Lower lobe of right lung (tissue), 2 donors: ENCODE measurements around the gene FUT8. TPM values are rescaled to one million over a fixed set of nuclear protein-coding genes. Genes with fewer than 3 reads are reported as not detected.

Experiments used
- ATAC-seq, 2 donors: fragments of 200-7000 bp; cut with Tn5 transposase; one replicate each; pipeline ENCODE4 v1.9.1; 2020 to 2022; ENCODE audit warnings: mild to moderate bottlenecking in 2 of 2, moderate library complexity in 2 of 2
- DNase-seq: peaks from one replicate; pipeline ENCODE4 v3.0.0-alpha.2; 2020
- H3K27ac ChIP-seq: fragments of 200-600 bp; one replicate; pipeline ENCODE4 v1.8.0; 2022
- H3K27me3 ChIP-seq: fragments of 200-600 bp; one replicate; pipeline ENCODE4 v1.8.0; 2022; ENCODE audit warnings: low read depth
- H3K36me3 ChIP-seq: fragments of 200-600 bp; one replicate; pipeline ENCODE4 v1.8.0; 2022; ENCODE audit warnings: mild to moderate bottlenecking
- H3K4me1 ChIP-seq: fragments of 200-600 bp; one replicate; pipeline ENCODE4 v1.8.0; 2022
- H3K4me3 ChIP-seq: fragments of 200-600 bp; one replicate; pipeline ENCODE4 v1.8.0; 2022; ENCODE audit warnings: mild to moderate bottlenecking
- H3K9me3 ChIP-seq: fragments of 200-600 bp; one replicate; pipeline ENCODE4 v1.8.0; 2022
- CTCF ChIP-seq: fragments of 200-600 bp; IDR thresholded peaks from one replicate; pipeline ENCODE4 v1.8.0; 2022; ENCODE audit warnings: antibody characterized with exemption, mild to moderate bottlenecking
- intact Hi-C: fragments of 100-400 bp; cut with DNase I; formaldehyde crosslinking; loops from one replicate; pipeline ENCODE4 v1.11.0; 2022
- total RNA-seq: library from RNA; stranded (reverse); fragmentation: NEBNext Ultra II Directional; extraction: Animal tissue kit (Norgen Biotek cat#: 25700); gene quantifications from one replicate; pipeline ENCODE4 v1.2.1, GENCODE V29; 2021
- donor health status: DM: no; HTN: yes; CAD: no; lungs with severe emphysema.

The FUT8 gene
- total RNA-seq, 1 donor from 2014 or later = 46.1 TPM

GRCh38 chr14:65770681-65771080, 358.2 kb downstream of the FUT8 start:
- DNase-seq (no peak), ATAC-seq (no peak)
- intact Hi-C loops = no loop called here
- TF ChIP-seq CTCF = no peak
- H3K4me3 ChIP-seq = no peak overlapping the region
- H3K36me3 ChIP-seq = no peaks in the 10 kb centered on the region
- H3K27me3 ChIP-seq = no peaks in the 10 kb centered on the region
- H3K9me3 ChIP-seq = no peaks in the 10 kb centered on the region
- H3K4me1 ChIP-seq = no peaks in the 10 kb centered on the region
- H3K27ac ChIP-seq = no peak overlapping the region

GRCh38 chr14:65771271-65771670, 358.7 kb downstream of the FUT8 start:
- TF ChIP-seq CTCF = no peak
- Histone ChIP-seq H3K4me3 (no peak overlapping the region), H3K27ac (no peak overlapping the region), H3K9me3 (no peaks in the 10 kb centered on the region), H3K36me3 (no peaks in the 10 kb centered on the region), H3K27me3 (no peaks in the 10 kb centered on the region), H3K4me1 (no peaks in the 10 kb centered on the region)
- DNase-seq (no peak), ATAC-seq (no peak)
- intact Hi-C loops = no loop called here

- TF ChIP-seq CTCF = no peak
- Histone ChIP-seq H3K4me1 (no peaks in the 10 kb centered on the region), H3K9me3 (no peaks in the 10 kb centered on the region), H3K36me3 (no peaks in the 10 kb centered on the region), H3K27me3 (no peaks in the 10 kb centered on the region), H3K4me3 (no peak overlapping the region), H3K27ac (no peak overlapping the region)
- DNase-seq (no peak), ATAC-seq (no peak)
- intact Hi-C loops = no loop called here
These were observed 359.9 kb downstream of the FUT8 start for GRCh38 chr14:65772466-65772865.

GRCh38 chr14:65772921-65773574, 360.5 kb downstream of the FUT8 start:
- no peak overlapping the region for H3K4me3 ChIP-seq
- no peak for TF ChIP-seq CTCF
- H3K36me3 ChIP-seq = no peaks in the 10 kb centered on the region
- no peak overlapping the region for H3K27ac ChIP-seq
- DNase-seq = no peak
- no peaks in the 10 kb centered on the region for H3K9me3 ChIP-seq
- no peaks in the 10 kb centered on the region for H3K4me1 ChIP-seq
- no peak for ATAC-seq
- no peaks in the 10 kb centered on the region for H3K27me3 ChIP-seq
- intact Hi-C loops = no loop called here

GRCh38 chr14:65774041-65774440, 361.5 kb downstream of the FUT8 start:
- no peak for DNase-seq
- Histone ChIP-seq H3K9me3 (no peaks in the 10 kb centered on the region), H3K36me3 (no peaks in the 10 kb centered on the region), H3K4me3 (no peak overlapping the region), H3K27ac (no peak overlapping the region), H3K4me1 (no peaks in the 10 kb centered on the region), H3K27me3 (no peaks in the 10 kb centered on the region)
- no peak for TF ChIP-seq CTCF
- no peak for ATAC-seq
- intact Hi-C loops = no loop called here
